Rectal smooth muscle tissue (tissue), 1 donor: ENCODE measurements around the gene USP35.

ENCODE experiments used
- H3K27ac ChIP-seq: one replicate; pipeline ENCODE4 v1.7.0; 2013; ENCODE audit warnings: low read depth, low read length, inconsistent platforms
- H3K27me3 ChIP-seq: one replicate; pipeline ENCODE4 v1.7.0; 2013; ENCODE audit warnings: low read length; ENCODE audit not compliant: control insufficient read depth, insufficient read depth
- H3K36me3 ChIP-seq: one replicate; pipeline ENCODE4 v1.7.0; 2013; ENCODE audit warnings: low read length; ENCODE audit not compliant: control insufficient read depth, insufficient read depth
- H3K4me1 ChIP-seq: one replicate; pipeline ENCODE4 v1.7.0; 2013; ENCODE audit warnings: low read length; ENCODE audit not compliant: control insufficient read depth, insufficient read depth
- H3K4me3 ChIP-seq: one replicate; pipeline ENCODE4 v1.7.0; 2013; ENCODE audit warnings: low read length
- H3K9ac ChIP-seq: one replicate; pipeline ENCODE4 v1.7.0; 2013; ENCODE audit warnings: low read length

The USP35 gene

GRCh38 chr11:78205691-78206090 lies 17.0 kb downstream of the USP35 start:
- Histone ChIP-seq H3K27me3 (no peaks in the 10 kb centered on the region), H3K36me3 (peaks cover 17% of the 10 kb centered on the region), H3K27ac (no peak overlapping the region), H3K4me1 (no peaks in the 10 kb centered on the region), H3K4me3 (no peak overlapping the region), H3K9ac (no peak overlapping the region)

GRCh38 chr11:78207532-78208256 lies 19.0 kb downstream of the USP35 start:
- no peaks in the 10 kb centered on the region for H3K27me3 ChIP-seq
- no peak overlapping the region for H3K4me3 ChIP-seq
- H3K36me3 ChIP-seq, result peaks cover 11% of the 10 kb centered on the region
- no peak overlapping the region for H3K27ac ChIP-seq
- H3K9ac ChIP-seq, result no peak overlapping the region
- no peaks in the 10 kb centered on the region for H3K4me1 ChIP-seq

GRCh38 chr11:78208257-78209165 lies 19.8 kb downstream of the USP35 start:
- no peak overlapping the region for H3K27ac ChIP-seq
- H3K4me3 ChIP-seq, result no peak overlapping the region
- H3K36me3 ChIP-seq, result peaks cover 11% of the 10 kb centered on the region
- H3K9ac ChIP-seq, result no peak overlapping the region
- no peaks in the 10 kb centered on the region for H3K27me3 ChIP-seq
- no peaks in the 10 kb centered on the region for H3K4me1 ChIP-seq

GRCh38 chr11:78209478-78209877 lies 20.8 kb downstream of the USP35 start:
- no peaks in the 10 kb centered on the region for H3K27me3 ChIP-seq
- H3K27ac ChIP-seq, result no peak overlapping the region
- no peaks in the 10 kb centered on the region for H3K4me1 ChIP-seq
- H3K4me3 ChIP-seq, result no peak overlapping the region
- H3K9ac ChIP-seq, result no peak overlapping the region
- H3K36me3 ChIP-seq, result peaks cover 11% of the 10 kb centered on the region

- Histone ChIP-seq H3K27ac (no peak overlapping the region), H3K36me3 (peaks cover 11% of the 10 kb centered on the region), H3K4me1 (no peaks in the 10 kb centered on the region), H3K4me3 (no peak overlapping the region), H3K27me3 (no peaks in the 10 kb centered on the region), H3K9ac (no peak overlapping the region)
Measured at GRCh38 chr11:78210000-78210608, 21.4 kb downstream of the USP35 start.

GRCh38 chr11:78211565-78211964 lies 22.8 kb downstream of the USP35 start:
- Histone ChIP-seq H3K27me3 (no peaks in the 10 kb centered on the region), H3K4me3 (no peak overlapping the region), H3K36me3 (peaks cover 7% of the 10 kb centered on the region), H3K9ac (no peak overlapping the region), H3K27ac (no peak overlapping the region), H3K4me1 (no peaks in the 10 kb centered on the region)

GRCh38 chr11:78212586-78213371 lies 24.1 kb downstream of the USP35 start:
- Histone ChIP-seq H3K27ac (no peak overlapping the region), H3K4me3 (no peak overlapping the region), H3K9ac (no peak overlapping the region), H3K4me1 (no peaks in the 10 kb centered on the region), H3K27me3 (no peaks in the 10 kb centered on the region), H3K36me3 (peaks cover 9% of the 10 kb centered on the region)

GRCh38 chr11:78213526-78214330 lies 25.0 kb downstream of the USP35 start:
- H3K4me3 ChIP-seq, result no peak overlapping the region
- H3K27me3 ChIP-seq, result no peaks in the 10 kb centered on the region
- peaks cover 10% of the 10 kb centered on the region for H3K36me3 ChIP-seq
- H3K4me1 ChIP-seq, result no peaks in the 10 kb centered on the region
- H3K9ac ChIP-seq, result no peak overlapping the region
- no peak overlapping the region for H3K27ac ChIP-seq

GRCh38 chr11:78214331-78215194 lies 25.8 kb downstream of the USP35 start:
- no peak overlapping the region for H3K9ac ChIP-seq
- no peaks in the 10 kb centered on the region for H3K27me3 ChIP-seq
- H3K27ac ChIP-seq, result no peak overlapping the region

GRCh38 chr11:78216021-78216420 lies 27.3 kb downstream of the USP35 start:
- no peak overlapping the region for H3K4me3 ChIP-seq
- no peak overlapping the region for H3K9ac ChIP-seq
- H3K36me3 ChIP-seq, result peaks cover 20% of the 10 kb centered on the region
- no peak overlapping the region for H3K27ac ChIP-seq
- no peaks in the 10 kb centered on the region for H3K4me1 ChIP-seq
- no peaks in the 10 kb centered on the region for H3K27me3 ChIP-seq

More at GRCh38 chr11:78214331-78215194, 25.8 kb downstream of the USP35 start:
- Histone ChIP-seq H3K4me3 (no peak overlapping the region), H3K4me1 (no peaks in the 10 kb centered on the region), H3K36me3 (peaks cover 18% of the 10 kb centered on the region)
